Mesenchymal stem cell (in vitro differentiated cells and primary cell): ENCODE results near the gene RAPGEF4.
A peak's percentile ranks its signal among the peaks of the same experiment; 100 is the strongest.

Source experiments
- DNase-seq: peaks from one replicate; pipeline ENCODE4 v3.0.0-alpha.2; 2013
- H2AFZ ChIP-seq: one replicate; pipeline ENCODE4 v1.6.1; 2013; ENCODE audit warnings: low read depth, mild to moderate bottlenecking, control low read depth, inconsistent platforms, low read length, moderate library complexity
- H2AK5ac ChIP-seq: 2 replicates; pipeline ENCODE4 v1.6.1; 2013; ENCODE audit warnings: low read length, moderate library complexity, mild to moderate bottlenecking, inconsistent platforms; ENCODE audit not compliant: severe bottlenecking
- H2BK120ac ChIP-seq: one replicate; pipeline ENCODE4 v1.6.1; 2013; ENCODE audit warnings: low read depth, mild to moderate bottlenecking, inconsistent platforms, low read length, moderate library complexity
- H2BK12ac ChIP-seq, 2 experiments: one replicate each; pipeline ENCODE4 v1.6.1; 2013; ENCODE audit warnings: inconsistent platforms in 2 of 2, low read length in 2 of 2, mild to moderate bottlenecking in 2 of 2, moderate library complexity in 2 of 2, control low read depth in 1 of 2
- H2BK15ac ChIP-seq: one replicate; pipeline ENCODE4 v1.6.1; 2013; ENCODE audit warnings: mild to moderate bottlenecking, low read depth, inconsistent platforms; ENCODE audit not compliant: poor library complexity, severe bottlenecking
- H2BK5ac ChIP-seq: 2 replicates; pipeline ENCODE4 v1.6.1; 2013; ENCODE audit warnings: low read depth, mild to moderate bottlenecking, low read length, control low read depth, inconsistent platforms; ENCODE audit not compliant: poor library complexity, severe bottlenecking
- H3K14ac ChIP-seq, 2 experiments: one replicate each; pipeline ENCODE4 v1.6.1; 2013; ENCODE audit warnings: inconsistent platforms in 2 of 2, low read length in 2 of 2, control low read depth in 1 of 2, mild to moderate bottlenecking in 1 of 2, moderate library complexity in 1 of 2
- H3K18ac ChIP-seq, 2 experiments: one replicate each; pipeline ENCODE4 v1.6.1; 2013; ENCODE audit warnings: inconsistent platforms in 2 of 2, low read length in 2 of 2, control low read depth in 1 of 2, low read depth in 1 of 2, mild to moderate bottlenecking in 1 of 2
- H3K23ac ChIP-seq, 2 experiments: one replicate each; pipeline ENCODE4 v1.6.1; 2013; ENCODE audit warnings: inconsistent platforms in 2 of 2, low read length in 2 of 2, mild to moderate bottlenecking in 2 of 2, moderate library complexity in 2 of 2, control low read depth in 1 of 2
- H3K27ac ChIP-seq: 2 replicates; pipeline ENCODE4 v1.5.1; 2013; ENCODE audit warnings: mild to moderate bottlenecking, moderate library complexity, low read length, control low read depth, inconsistent platforms; ENCODE audit not compliant: poor library complexity, severe bottlenecking
- H3K27me3 ChIP-seq, 2 experiments: 2 replicates each; pipeline versions ENCODE4 v1.6.1 to v1.7.0; 2013; ENCODE audit warnings: low read length in 2 of 2, mild to moderate bottlenecking in 2 of 2, moderate library complexity in 2 of 2, control low read depth in 1 of 2, inconsistent platforms in 1 of 2; ENCODE audit not compliant: control insufficient read depth in 1 of 2, insufficient read depth in 1 of 2
- H3K36me3 ChIP-seq, 2 experiments: 2 replicates each; pipeline versions ENCODE4 v1.6.1 to v1.7.0; 2013; ENCODE audit warnings: low read length in 2 of 2, control low read depth in 1 of 2, inconsistent platforms in 1 of 2, low read depth in 1 of 2, mild to moderate bottlenecking in 1 of 2; ENCODE audit not compliant: insufficient read depth in 2 of 2, control insufficient read depth in 1 of 2
- H3K4ac ChIP-seq, 2 experiments: one replicate each; pipeline ENCODE4 v1.6.1; 2013; ENCODE audit warnings: inconsistent platforms in 2 of 2, low read length in 2 of 2, mild to moderate bottlenecking in 2 of 2, moderate library complexity in 2 of 2, control low read depth in 1 of 2, low read depth in 1 of 2
- H3K4me1 ChIP-seq: 2 replicates; pipeline ENCODE4 v1.6.1; 2013; ENCODE audit warnings: low read depth, low read length, control low read depth; ENCODE audit not compliant: control insufficient read depth, insufficient read depth
- H3K4me2 ChIP-seq: 2 replicates; pipeline ENCODE4 v1.6.1; 2013; ENCODE audit warnings: low read length, mild to moderate bottlenecking, inconsistent platforms; ENCODE audit not compliant: poor library complexity, severe bottlenecking
- H3K4me3 ChIP-seq, 2 experiments: 2 replicates each; pipeline versions ENCODE4 v1.5.1 to v1.7.0; 2013; ENCODE audit warnings: low read length in 2 of 2, mild to moderate bottlenecking in 2 of 2, control low read depth in 1 of 2, low read depth in 1 of 2; ENCODE audit not compliant: insufficient read depth in 1 of 2
- H3K79me1 ChIP-seq: replicated peaks from 2 replicates; pipeline ENCODE4 v1.6.1; 2013; ENCODE audit warnings: mild to moderate bottlenecking, control low read depth, low read length, inconsistent platforms; ENCODE audit not compliant: poor library complexity, severe bottlenecking
- H3K9ac ChIP-seq: 2 replicates; pipeline ENCODE4 v1.7.0; 2013; ENCODE audit warnings: mild to moderate bottlenecking, low read length, moderate library complexity
- H3K9me3 ChIP-seq: 2 replicates; pipeline ENCODE4 v1.7.0; 2013; ENCODE audit warnings: mild to moderate bottlenecking, low read length; ENCODE audit not compliant: control insufficient read depth
- H4K8ac ChIP-seq: one replicate; pipeline ENCODE4 v1.6.1; 2013; ENCODE audit warnings: inconsistent platforms, mild to moderate bottlenecking, low read length, moderate library complexity
- H4K91ac ChIP-seq: one replicate; pipeline ENCODE4 v1.6.1; 2013; ENCODE audit warnings: mild to moderate bottlenecking, low read length, inconsistent platforms
- WGBS: methylation state at CpG from one replicate; pipeline ENCODE4 v1.1.7; 2013; ENCODE audit warnings: mixed read lengths; 5-methylcytosine and 5-hydroxymethylcytosine counted together

Gene RAPGEF4

GRCh38 chr2:172846551-172846950 lies 110.9 kb downstream of the RAPGEF4 start:
- H2BK5ac ChIP-seq: no peak overlapping the region
- 79% methylated on average over 5 of the region's 5 CpGs for WGBS

GRCh38 chr2:172847188-172847587 lies 111.5 kb downstream of the RAPGEF4 start:
- Histone ChIP-seq H3K23ac (no peak overlapping the region), H3K79me1 (no peaks in the 10 kb centered on the region), H3K4me3 (no peak overlapping the region), H2BK5ac (no peak overlapping the region), H3K27ac (no peak overlapping the region), H2BK15ac (no peak overlapping the region), H4K8ac (no peak overlapping the region), H2BK120ac (no peak overlapping the region), H3K27me3 (no peaks in the 10 kb centered on the region), H3K18ac (no peak overlapping the region), H3K36me3 (no peaks in the 10 kb centered on the region), H4K91ac (no peak overlapping the region), H3K9me3 (no peaks in the 10 kb centered on the region), H3K14ac (no peak overlapping the region), H2BK12ac (no peak overlapping the region), H2AFZ (no peak overlapping the region), H3K9ac (no peak overlapping the region), H3K4me2 (no peak overlapping the region), H2AK5ac (no peak overlapping the region), H3K4me1 (no peaks in the 10 kb centered on the region), H3K4ac (no peak overlapping the region)
- 94% methylated on average over 5 of the region's 5 CpGs for WGBS
- no peak for DNase-seq

More at GRCh38 chr2:172846551-172846950, 110.9 kb downstream of the RAPGEF4 start:
- Histone ChIP-seq H2BK15ac (no peak overlapping the region), H3K9ac (no peak overlapping the region), H3K9me3 (no peaks in the 10 kb centered on the region), H3K18ac (no peak overlapping the region), H3K36me3 (no peaks in the 10 kb centered on the region), H3K14ac (no peak overlapping the region), H2AFZ (no peak overlapping the region), H3K4me1 (no peaks in the 10 kb centered on the region), H3K27me3 (no peaks in the 10 kb centered on the region), H4K8ac (no peak overlapping the region), H3K27ac (no peak overlapping the region), H3K4ac (no peak overlapping the region), H4K91ac (no peak overlapping the region), H3K4me3 (no peak overlapping the region), H2BK120ac (no peak overlapping the region), H3K79me1 (no peaks in the 10 kb centered on the region), H3K4me2 (no peak overlapping the region), H2BK12ac (no peak overlapping the region), H3K23ac (no peak overlapping the region), H2AK5ac (no peak overlapping the region)
- DNase-seq: no peak

- H4K8ac ChIP-seq: no peak overlapping the region
- H3K18ac ChIP-seq: no peak overlapping the region
- H3K27me3 ChIP-seq: no peaks in the 10 kb centered on the region
- no peak overlapping the region for H3K4me3 ChIP-seq
- no peaks in the 10 kb centered on the region for H3K9me3 ChIP-seq
- no peak overlapping the region for H2AK5ac ChIP-seq
- H2BK5ac ChIP-seq: no peak overlapping the region
- WGBS: no CpG with 5 or more reads among the region's 2 CpGs
- no peaks in the 10 kb centered on the region for H3K4me1 ChIP-seq
- no peak overlapping the region for H3K27ac ChIP-seq
- H3K79me1 ChIP-seq: no peaks in the 10 kb centered on the region
- no peak overlapping the region for H3K23ac ChIP-seq
- no peak overlapping the region for H4K91ac ChIP-seq
- H2BK120ac ChIP-seq: no peak overlapping the region
- H2BK15ac ChIP-seq: no peak overlapping the region
- H2AFZ ChIP-seq: no peak overlapping the region
- H3K14ac ChIP-seq: no peak overlapping the region
- H2BK12ac ChIP-seq: no peak overlapping the region
- H3K36me3 ChIP-seq: no peaks in the 10 kb centered on the region
- H3K4me2 ChIP-seq: no peak overlapping the region
- no peak overlapping the region for H3K9ac ChIP-seq
- DNase-seq: no peak
- H3K4ac ChIP-seq: no peak overlapping the region
Measured at GRCh38 chr2:172848519-172848918, 112.9 kb downstream of the RAPGEF4 start.

- no peak overlapping the region for H3K9ac ChIP-seq
- H3K18ac ChIP-seq: no peak overlapping the region
- no peak overlapping the region for H3K4me2 ChIP-seq
- no peak overlapping the region for H3K23ac ChIP-seq
- no peaks in the 10 kb centered on the region for H3K79me1 ChIP-seq
- no peaks in the 10 kb centered on the region for H3K27me3 ChIP-seq
- H3K9me3 ChIP-seq: no peaks in the 10 kb centered on the region
- H2AFZ ChIP-seq: no peak overlapping the region
- 90% methylated on average over 2 of the region's 4 CpGs for WGBS
- no peak overlapping the region for H3K4me3 ChIP-seq
- no peak overlapping the region for H2AK5ac ChIP-seq
- H3K27ac ChIP-seq: no peak overlapping the region
- DNase-seq: no peak
- H3K14ac ChIP-seq: no peak overlapping the region
- no peak overlapping the region for H2BK5ac ChIP-seq
- peak overlapping the region; percentile 57 for H4K8ac ChIP-seq
- no peak overlapping the region for H4K91ac ChIP-seq
- no peak overlapping the region for H2BK120ac ChIP-seq
- no peak overlapping the region for H2BK15ac ChIP-seq
- H3K36me3 ChIP-seq: no peaks in the 10 kb centered on the region
- H3K4ac ChIP-seq: no peak overlapping the region
- no peaks in the 10 kb centered on the region for H3K4me1 ChIP-seq
- no peak overlapping the region for H2BK12ac ChIP-seq
Measured at GRCh38 chr2:172849519-172850217, 114.0 kb downstream of the RAPGEF4 start.
